ENCODE data around the gene AAMP. TPM values are rescaled to one million over a fixed set of nuclear protein-coding genes. Genes with fewer than 3 reads are reported as not detected.

Gene AAMP
- total and polyA plus RNA-seq, 2 donors (not counting 3 experiments of a cell fraction or from before 2014, with no cell fraction given): 69.3 to 84.4 TPM

- intact Hi-C loops (cut with micrococcal nuclease): loop anchor here (1.0 to 5.0 kb wide), 5 partner anchors 52 to 376 kb away; partner anchors contain the start of genes ARPC2, CNOT9 and USP37
Observed at GRCh38 chr2:218270721-218271486, 967 bp upstream of the AAMP start.

DNA sequence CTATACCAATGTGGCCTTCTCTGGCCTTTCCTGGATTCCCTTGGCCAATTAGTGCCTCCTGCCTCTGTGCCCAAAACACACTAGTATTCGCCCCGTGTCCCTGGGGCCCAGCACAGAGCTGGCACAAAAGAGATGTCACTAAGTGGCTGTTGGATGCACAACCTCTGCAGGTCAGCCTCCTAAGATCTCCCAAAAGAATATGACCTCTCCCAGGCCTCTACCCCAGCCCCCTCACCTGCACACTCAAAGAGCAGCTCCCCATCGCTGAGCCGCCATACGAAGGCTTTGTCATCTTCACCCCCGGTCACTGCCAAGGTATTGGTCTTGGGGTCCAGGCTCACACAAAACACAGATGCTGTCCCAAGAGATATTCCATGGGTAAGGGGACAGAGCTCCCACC lies 2.7 kb downstream of the AAMP start:
- intact Hi-C loops (cut with micrococcal nuclease) (no loop called here), dilution Hi-C loops (cut with MboI; ENCODE audit: extremely low pct_ligation_motif_present, low sequenced_read_pairs) (no loop called here)
- Histone ChIP-seq H3K27me3 (ENCODE audit: control insufficient read depth in 2 of 2, insufficient read depth in 2 of 2, low read length in 2 of 2) (no peaks in the 10 kb centered on the region), H3K79me2 (ENCODE audit: control insufficient read depth, insufficient read depth, low read length) (peaks cover 7% of the 10 kb centered on the region), H3K4me2 (ENCODE audit: insufficient read depth, low read length) (no peak overlapping the region), H3K9me3 (replicated peaks; ENCODE audit: control insufficient read depth, insufficient read depth, low read length) (no peaks in the 10 kb centered on the region), H3K9ac (replicated peaks; ENCODE audit: extremely low read depth, insufficient read depth, low read length) (no peak overlapping the region), H3K9me1 (replicated peaks; ENCODE audit: control insufficient read depth, extremely low read depth, insufficient read depth, low read length) (no peaks in the 10 kb centered on the region), H3K36me3 (ENCODE audit: control insufficient read depth in 2 of 2, extremely low read depth in 1 of 2, insufficient read depth in 2 of 2, low read length in 2 of 2) (peaks cover 0 to 38% of the 10 kb centered on the region in 2 experiments), H3K4me3 (replicated peaks in 1 of 3; ENCODE audit: insufficient read depth in 1 of 3, low read depth in 1 of 3, low read length in 3 of 3) (no peak overlapping the region), H2AFZ (ENCODE audit: low read depth, low read length) (no peak overlapping the region), H4K20me1 (replicated peaks; ENCODE audit: control insufficient read depth, extremely low read depth, insufficient read depth, low read length) (no peaks in the 10 kb centered on the region), H3K27ac (ENCODE audit: insufficient read depth, low read depth, low read length) (no peak overlapping the region), H3K4me1 (ENCODE audit: control insufficient read depth, extremely low read depth, insufficient read depth, low read length) (peaks cover 19% of the 10 kb centered on the region)
- FAIRE-seq: no peak
- BruUV-seq (replicated peaks): no TSS peak
- DNase-seq (ENCODE audit: low read depth, low spot score): no peak
- TF ChIP-seq POLR2AphosphoS5 (IDR thresholded peaks at IDR 0.05; ENCODE audit: insufficient read depth, low read depth, low read length) (no peak), JUN (IDR thresholded peaks at IDR 0.05; ENCODE audit: borderline replicate concordance, insufficient read depth, insufficient read length, low read depth) (no peak), POLR2A (IDR thresholded peaks at IDR 0.05; ENCODE audit: low read depth, low read length) (no peak), MYC (IDR thresholded peaks at IDR 0.05; ENCODE audit: low read depth, low read length) (no peak), GATA2 (IDR thresholded peaks at IDR 0.05; ENCODE audit: insufficient read depth, insufficient read length, low read depth, low read length) (no peak), FOS (IDR thresholded peaks at IDR 0.05; ENCODE audit: borderline replicate concordance, insufficient read depth, low read length) (no peak), EZH2 (IDR thresholded peaks at IDR 0.05; ENCODE audit: borderline replicate concordance, low read depth, low read length, severe bottlenecking) (no peak), CTCF (IDR thresholded peaks at IDR 0.05; ENCODE audit: extremely low read depth in 1 of 2, insufficient read depth in 1 of 2, low read depth in 1 of 2, low read length in 2 of 2) (no peak)
- TF ChIP-seq, protein P1, sequence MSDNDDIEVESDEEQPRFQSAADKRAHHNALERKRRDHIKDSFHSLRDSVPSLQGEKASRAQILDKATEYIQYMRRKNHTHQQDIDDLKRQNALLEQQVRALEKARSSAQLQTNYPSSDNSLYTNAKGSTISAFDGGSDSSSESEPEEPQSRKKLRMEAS (IDR thresholded peaks at IDR 0.05; ENCODE audit: insufficient read depth, insufficient read length): no peak
- ChIA-PET CTCF (no interaction called here), POLR2A (no interaction called here)

More at GRCh38 chr2:218270721-218271486, 967 bp upstream of the AAMP start:
- no peaks in the 10 kb centered on the region for H4K20me1 ChIP-seq (replicated peaks; ENCODE audit: control insufficient read depth, extremely low read depth, insufficient read depth, low read length)
- peak; percentile 38 for FAIRE-seq
- ChIA-PET POLR2A (interaction anchor here (0.7 to 1.4 kb wide), 6 partner anchors 9 to 54 kb away, joined by 3 to 6 read pairs (median 4); no protein-coding TSS in a partner anchor), CTCF (interaction anchor here (0.7 to 7.0 kb wide), 14 partner anchors 10 to 417 kb away, joined by 3 to 99 read pairs (median 8); partner anchors contain the start of genes CATIP, CTDSP1, GPBAR1 and TMBIM1)
- dilution Hi-C loops (cut with MboI; ENCODE audit: extremely low pct_ligation_motif_present, low sequenced_read_pairs): no loop called here
- peak; percentile 37 for TF ChIP-seq POLR2A (IDR thresholded peaks at IDR 0.05; ENCODE audit: low read depth, low read length)
- TF ChIP-seq POLR2AphosphoS5 (IDR thresholded peaks at IDR 0.05; ENCODE audit: insufficient read depth, low read depth, low read length): peak; percentile 5
- TF ChIP-seq GATA2 (IDR thresholded peaks at IDR 0.05; ENCODE audit: insufficient read depth, insufficient read length, low read depth, low read length): no peak
- peaks cover 14 to 39% of the 10 kb centered on the region in 2 experiments for H3K36me3 ChIP-seq (ENCODE audit: control insufficient read depth in 2 of 2, extremely low read depth in 1 of 2, insufficient read depth in 2 of 2, low read length in 2 of 2)
- no peaks in the 10 kb centered on the region for H3K27me3 ChIP-seq (ENCODE audit: control insufficient read depth in 2 of 2, insufficient read depth in 2 of 2, low read length in 2 of 2)
- H3K4me2 ChIP-seq (ENCODE audit: insufficient read depth, low read length): peak overlapping the region; percentile 93
- H3K27ac ChIP-seq (ENCODE audit: insufficient read depth, low read depth, low read length): no peak overlapping the region
- H3K79me2 ChIP-seq (ENCODE audit: control insufficient read depth, insufficient read depth, low read length): peaks cover 7% of the 10 kb centered on the region
- H2AFZ ChIP-seq (ENCODE audit: low read depth, low read length): peak overlapping the region; percentile 79
- H3K4me3 ChIP-seq (replicated peaks in 1 of 3; ENCODE audit: insufficient read depth in 1 of 3, low read depth in 1 of 3, low read length in 3 of 3): peak overlapping the region; percentile 45 to 88 (median 87)
- TSS peak; percentile 26 for BruUV-seq (replicated peaks)
- peaks cover 19% of the 10 kb centered on the region for H3K4me1 ChIP-seq (ENCODE audit: control insufficient read depth, extremely low read depth, insufficient read depth, low read length)
- H3K9me1 ChIP-seq (replicated peaks; ENCODE audit: control insufficient read depth, extremely low read depth, insufficient read depth, low read length): no peaks in the 10 kb centered on the region
- peak; percentile 33 for DNase-seq (ENCODE audit: low read depth, low spot score)
- no peaks in the 10 kb centered on the region for H3K9me3 ChIP-seq (replicated peaks; ENCODE audit: control insufficient read depth, insufficient read depth, low read length)
- H3K9ac ChIP-seq (replicated peaks; ENCODE audit: extremely low read depth, insufficient read depth, low read length): peak overlapping the region; percentile 58

All from endothelial cell of umbilical vein (primary cell).